ACHN (cell line): ENCODE data around the gene YOD1.

Experiments
- DNase-seq: peaks from one replicate; pipeline ENCODE4 v3.0.0-alpha.2; 2015
- in situ Hi-C: cut with HindIII; loops from 2 replicates; pipeline ENCODE4 v1.10.0; 2017; ENCODE audit warnings: low sequenced_read_pairs, low pct_ligation_motif_present, low pct_unique_long_range_greater_than_20kb

YOD1 gene

DNA sequence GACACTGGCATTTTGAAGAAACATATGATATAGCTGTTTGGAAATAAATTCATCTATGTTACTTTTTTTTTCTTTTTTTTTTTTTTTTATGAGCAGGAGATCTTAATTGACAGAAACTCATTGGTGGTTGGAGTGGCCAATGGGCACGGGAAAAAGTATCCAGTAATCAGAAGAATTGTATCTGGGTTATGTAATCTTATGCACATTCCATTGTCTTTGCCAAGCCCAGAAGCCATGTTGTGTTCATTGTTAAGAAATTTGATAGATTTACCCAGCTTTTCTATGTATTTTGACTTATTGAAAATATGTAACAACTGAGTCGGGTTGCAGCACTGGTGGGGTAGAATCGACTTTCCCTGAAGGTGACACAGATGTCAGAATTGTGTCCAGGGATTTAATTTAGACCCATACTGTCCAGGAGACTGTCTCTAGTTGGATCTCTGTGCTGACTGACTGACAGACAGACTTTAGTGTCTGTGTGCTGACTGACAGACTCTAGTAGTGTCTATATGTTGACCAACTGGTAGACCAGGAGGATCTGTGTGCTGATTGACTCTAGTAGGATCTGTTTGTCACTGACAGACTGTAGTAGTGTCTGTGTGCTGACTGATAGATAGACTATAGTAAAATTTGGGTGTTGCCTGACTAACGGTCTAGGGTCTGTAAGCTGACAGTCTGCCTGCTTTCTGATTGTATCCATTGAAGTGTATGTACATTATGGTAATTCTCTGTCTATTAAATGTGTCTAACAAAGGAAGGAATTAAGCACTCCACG lies 25.4 kb upstream of the YOD1 start:
- DNase-seq = no peak
- in situ Hi-C loops = no loop called here

DNA sequence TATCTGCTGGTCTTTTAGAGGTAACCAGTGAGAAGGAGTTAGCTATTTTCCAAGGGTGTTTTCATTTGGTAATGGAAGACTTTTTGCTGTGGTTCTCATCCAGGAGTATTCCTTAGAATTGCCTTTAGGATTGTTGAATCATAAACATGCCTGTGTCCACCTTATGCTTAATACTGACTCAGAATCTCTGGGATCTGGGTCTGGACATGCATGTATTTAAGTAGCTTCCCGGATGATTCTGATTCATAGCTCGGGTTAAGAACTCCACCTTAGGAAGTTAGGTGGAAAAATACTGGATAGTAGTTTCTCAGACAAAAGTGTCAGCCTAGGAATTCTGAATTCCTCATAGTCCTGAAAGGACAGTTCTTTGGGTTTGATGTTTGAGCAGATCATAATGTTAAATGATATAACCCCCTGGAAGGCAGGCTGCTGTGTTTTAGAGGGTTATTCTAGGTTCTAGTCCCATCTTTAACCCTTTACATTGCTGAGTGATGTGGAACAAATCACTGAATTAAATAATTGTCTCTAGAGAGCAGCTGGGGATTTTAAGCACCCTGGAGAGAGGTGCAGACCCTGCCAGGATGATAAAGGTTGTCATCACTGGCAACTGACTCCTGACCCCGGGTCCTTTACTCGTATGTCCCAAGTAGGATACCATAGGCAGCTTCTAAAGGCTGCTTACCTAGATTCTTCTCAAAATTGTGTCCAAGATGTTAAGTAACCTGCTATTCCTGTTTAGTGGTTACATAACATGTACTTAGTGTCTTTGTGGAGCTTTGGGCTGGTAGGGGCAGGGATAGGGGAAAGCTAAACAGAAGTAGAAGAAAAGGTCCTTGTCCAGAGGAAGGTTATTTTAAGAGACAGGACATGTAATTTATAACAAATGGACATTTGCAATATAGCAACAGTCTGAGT lies 23.2 kb upstream of the YOD1 start:
- no peak for DNase-seq
- in situ Hi-C loops = no loop called here

DNA sequence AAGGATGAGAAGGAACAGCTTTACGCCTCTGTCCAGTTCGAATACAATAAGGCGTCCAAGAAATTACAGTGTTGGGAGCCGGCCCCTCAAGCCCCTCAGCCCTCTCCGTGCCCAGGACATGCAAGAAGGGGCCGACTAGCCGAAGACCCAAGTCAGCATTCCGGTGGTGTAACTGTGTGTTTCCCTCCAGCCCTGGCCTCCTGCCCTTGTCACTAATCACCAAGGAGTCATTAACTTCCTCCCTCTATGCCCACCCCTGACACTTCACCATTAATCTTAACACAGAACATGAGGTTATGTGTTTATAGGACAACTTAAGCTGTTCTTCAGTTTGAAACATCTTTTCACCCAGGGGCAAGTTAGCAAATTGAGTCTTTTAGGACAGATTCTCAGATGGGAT lies 21.2 kb upstream of the YOD1 start:
- DNase-seq = no peak
- in situ Hi-C loops = no loop called here

DNA sequence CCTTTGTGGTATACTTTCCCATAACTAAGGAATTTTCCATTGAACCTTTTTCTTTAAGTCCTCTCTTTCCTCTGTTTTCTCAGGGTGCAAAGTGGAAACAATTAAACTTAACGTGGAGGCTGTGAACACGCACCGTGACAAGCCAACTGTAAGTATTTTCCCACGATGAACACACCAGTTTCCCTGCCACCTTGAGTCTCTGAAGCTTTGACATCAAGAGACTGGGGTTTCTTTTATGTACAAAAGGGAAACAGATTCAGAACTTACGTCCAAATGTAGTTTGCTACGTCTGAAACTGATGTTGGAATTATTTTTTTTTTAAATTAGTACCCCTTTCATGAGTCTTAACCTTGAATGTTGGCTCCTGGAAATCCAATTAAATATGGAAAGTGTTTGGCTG lies 20.4 kb upstream of the YOD1 start:
- in situ Hi-C loops = no loop called here
- DNase-seq = no peak

DNA sequence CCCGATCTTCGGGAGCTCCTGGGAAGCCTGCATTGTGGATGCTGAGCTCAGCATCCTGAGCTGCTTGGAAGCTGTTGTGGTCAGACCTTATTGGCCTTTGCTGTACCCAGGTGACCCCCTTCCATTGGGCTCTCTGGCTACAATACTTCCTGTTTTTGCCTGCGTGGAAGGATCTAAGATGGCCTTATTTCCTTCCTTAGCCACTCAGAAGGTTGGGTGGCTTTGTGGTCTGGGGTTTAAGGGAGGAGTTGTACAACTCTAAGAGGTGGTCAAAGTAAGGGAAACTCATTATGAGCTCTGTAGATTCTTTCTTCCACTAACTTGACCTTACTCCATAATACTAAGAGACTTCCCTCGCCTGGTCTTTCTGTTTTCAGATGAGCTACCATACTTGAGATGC lies 19.8 kb upstream of the YOD1 start:
- in situ Hi-C loops = no loop called here
- no peak for DNase-seq

DNA sequence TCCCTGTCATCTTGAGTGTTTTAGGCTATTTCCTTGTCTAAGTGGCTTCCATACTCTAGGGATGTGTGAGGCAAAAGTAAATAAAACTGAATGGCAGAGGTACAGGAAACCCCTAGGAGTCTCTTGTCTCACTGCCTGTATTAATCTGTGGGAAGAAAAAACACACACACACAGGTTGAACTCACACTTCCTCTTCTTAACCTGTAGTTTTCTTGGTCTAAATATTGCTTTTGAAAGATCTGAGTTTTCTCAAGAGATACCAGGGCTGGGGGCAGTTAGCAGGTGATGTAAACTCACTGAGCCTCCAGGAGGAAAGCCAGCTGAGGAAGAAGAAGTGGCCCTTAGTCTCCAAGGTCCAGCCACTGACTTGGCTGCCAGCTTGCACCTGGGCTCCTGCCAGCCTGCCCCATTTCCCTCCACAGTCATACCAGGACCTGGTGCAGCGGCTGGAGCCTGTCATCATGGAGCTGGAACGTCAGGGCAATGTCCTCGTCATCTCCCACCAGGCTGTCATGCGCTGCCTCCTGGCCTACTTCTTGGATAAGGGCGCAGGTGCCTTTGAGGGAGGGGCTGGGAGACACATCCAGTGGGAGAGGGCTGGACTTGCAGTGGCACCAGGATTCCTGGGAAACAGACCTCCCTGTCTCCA lies 19.0 kb upstream of the YOD1 start:
- in situ Hi-C loops = no loop called here
- DNase-seq = no peak

DNA sequence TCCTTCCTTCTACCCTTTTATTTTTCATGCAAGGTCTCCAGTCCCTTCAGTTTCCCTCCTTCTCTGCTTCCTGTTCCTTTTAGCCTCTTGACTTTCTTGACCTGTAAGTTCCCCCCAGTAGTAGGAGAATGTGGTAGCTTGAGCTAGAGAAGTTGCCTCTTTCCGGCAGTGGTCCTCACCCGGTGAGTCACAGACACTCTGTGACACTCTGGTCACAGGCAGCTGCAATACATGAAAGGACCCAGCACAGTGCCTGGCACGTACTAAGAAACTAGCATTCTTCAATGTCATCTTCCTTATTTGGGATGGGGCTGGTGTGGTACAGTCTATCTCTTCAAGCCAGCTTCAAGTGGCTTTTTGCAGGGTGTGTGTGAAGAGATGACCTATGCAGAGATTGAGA lies 18.1 kb upstream of the YOD1 start:
- DNase-seq = no peak
- in situ Hi-C loops = no loop called here

DNA sequence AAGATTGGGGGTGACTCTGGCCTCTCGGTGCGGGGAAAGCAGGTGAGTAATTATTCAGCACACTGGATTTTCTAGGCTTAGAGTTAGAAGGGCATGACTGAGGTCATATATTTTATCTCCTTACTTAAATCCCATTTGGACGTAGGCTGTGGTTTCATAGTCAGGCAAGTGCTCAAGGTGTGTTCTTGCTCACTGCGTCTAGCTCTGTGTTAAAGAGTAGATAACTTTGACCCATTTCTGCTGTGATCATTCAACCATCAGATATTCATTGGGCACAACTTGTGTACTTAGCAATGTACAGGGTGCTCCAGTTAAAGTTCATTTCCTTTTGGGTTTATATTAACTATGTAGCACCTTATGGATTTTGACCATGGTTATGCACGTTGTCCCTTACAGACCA lies 16.7 kb upstream of the YOD1 start:
- DNase-seq = no peak
- in situ Hi-C loops = no loop called here

DNA sequence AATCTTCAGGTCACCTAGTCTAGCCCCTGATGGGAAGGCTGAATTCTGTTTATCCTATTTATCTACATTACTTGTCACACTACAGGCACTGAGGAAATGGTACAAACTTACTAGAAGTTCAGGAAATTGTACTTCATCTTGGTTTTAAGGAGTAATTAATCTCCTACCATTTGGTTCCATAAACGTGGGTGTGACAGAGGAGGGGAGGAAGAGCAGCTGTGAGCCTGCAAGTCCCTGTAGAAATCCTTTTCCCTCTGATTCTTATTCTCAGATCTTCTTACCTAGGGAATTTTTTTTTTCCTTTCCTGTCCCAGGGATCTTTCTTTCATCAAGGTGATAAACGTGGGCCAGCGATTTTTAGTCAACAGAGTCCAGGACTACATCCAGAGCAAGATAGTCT lies 16.2 kb upstream of the YOD1 start:
- in situ Hi-C loops = no loop called here
- DNase-seq = no peak

DNA sequence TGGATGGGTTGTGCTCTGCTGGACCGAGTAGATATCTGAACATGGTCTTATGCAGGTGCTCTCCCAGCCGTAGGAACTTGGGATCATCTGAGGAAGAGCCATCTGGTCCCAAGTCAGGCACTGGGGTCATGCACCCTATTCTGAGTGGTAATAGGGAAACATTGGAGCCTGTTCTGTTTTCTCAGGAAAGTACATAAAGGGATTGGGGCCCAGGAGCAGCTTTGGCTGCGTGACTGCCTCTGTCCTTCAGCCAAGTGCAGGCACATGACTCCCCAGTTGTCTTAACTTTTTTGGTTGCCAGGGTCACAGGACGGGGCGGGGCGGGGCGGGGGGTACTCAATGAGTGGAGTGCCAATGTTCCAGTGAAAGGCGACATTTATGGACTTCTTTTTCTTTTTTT lies 13.6 kb upstream of the YOD1 start:
- in situ Hi-C loops = no loop called here
- DNase-seq = no peak

DNA sequence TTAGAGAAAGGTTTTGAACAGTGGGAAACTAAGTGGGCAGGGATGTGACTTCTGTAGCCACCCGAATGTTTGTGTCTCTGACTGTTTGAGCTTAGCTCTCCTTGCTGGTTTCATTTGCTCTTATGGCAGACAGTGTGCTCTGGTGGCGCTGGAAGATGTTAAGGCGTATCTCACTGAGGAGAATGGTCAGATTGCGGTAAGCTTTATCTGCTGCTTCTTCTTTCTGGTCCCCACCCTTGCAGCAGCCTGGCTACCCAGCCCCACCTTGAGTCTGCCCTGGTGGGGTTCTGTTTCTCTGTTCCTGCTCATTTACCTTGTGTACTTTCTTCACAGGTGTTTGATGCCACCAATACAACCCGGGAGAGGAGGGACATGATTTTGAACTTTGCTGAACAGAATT lies 12.0 kb upstream of the YOD1 start:
- in situ Hi-C loops = no loop called here
- no peak for DNase-seq

DNA sequence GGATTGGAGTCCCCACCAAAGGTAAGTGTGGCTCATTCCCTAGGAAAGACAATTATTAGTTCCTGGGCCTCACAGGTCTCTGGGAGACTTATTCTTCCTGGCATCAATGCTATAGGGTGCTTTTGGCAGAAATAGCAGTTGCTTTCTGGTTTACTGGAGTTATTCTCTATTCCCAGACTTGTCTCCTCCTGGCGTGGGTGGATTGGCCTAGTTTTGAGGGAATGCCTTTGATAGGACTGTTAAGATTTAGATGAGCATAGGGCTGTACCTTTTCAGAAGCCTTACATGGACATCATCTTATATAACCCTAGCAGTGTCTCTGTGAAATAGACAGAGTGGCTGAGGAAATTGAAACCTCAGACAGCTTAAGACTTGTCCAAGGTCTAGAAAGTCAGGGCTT lies 11.1 kb upstream of the YOD1 start:
- in situ Hi-C loops = no loop called here
- DNase-seq = no peak

DNA sequence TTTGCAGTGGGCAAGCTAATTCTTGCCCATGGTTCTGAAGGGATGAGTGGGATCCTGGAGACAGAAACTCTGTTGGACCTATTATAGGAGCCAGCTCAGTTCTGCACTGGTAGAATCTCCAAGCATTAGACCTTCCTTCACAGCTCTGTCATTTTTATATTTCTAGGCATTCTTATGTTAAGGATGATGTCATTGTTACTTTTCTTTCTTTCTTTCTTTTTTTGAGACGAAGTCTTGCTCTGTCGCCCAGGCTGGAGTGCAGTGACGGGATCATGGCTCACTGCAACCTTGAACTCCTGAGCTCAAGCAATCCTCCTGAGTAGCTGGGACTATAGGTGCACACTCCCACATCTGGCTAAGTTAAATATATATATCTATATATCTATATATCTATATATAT lies 9.6 kb upstream of the YOD1 start:
- no peak for DNase-seq
- in situ Hi-C loops = no loop called here

DNA sequence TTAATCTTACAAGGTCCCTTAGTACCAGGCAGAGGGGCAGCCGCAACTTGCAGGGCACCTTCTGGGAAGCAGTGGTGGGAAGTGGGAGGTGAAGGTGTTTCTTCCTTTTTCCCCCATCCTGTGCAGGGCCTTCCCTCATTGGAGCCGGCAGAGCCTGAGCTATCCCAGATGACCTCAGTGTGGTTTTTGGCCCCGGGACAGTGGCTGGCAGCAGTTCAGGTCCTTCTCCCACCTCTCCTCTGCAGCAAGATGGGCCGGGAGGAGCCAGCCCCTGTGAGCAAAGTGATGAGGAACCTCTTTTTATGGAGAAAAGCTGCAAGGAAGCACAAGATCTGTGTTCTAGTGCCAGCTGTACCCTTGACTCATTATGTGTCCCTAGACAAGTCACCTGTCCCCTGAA lies 8.9 kb upstream of the YOD1 start:
- no peak for DNase-seq
- in situ Hi-C loops = no loop called here

DNA sequence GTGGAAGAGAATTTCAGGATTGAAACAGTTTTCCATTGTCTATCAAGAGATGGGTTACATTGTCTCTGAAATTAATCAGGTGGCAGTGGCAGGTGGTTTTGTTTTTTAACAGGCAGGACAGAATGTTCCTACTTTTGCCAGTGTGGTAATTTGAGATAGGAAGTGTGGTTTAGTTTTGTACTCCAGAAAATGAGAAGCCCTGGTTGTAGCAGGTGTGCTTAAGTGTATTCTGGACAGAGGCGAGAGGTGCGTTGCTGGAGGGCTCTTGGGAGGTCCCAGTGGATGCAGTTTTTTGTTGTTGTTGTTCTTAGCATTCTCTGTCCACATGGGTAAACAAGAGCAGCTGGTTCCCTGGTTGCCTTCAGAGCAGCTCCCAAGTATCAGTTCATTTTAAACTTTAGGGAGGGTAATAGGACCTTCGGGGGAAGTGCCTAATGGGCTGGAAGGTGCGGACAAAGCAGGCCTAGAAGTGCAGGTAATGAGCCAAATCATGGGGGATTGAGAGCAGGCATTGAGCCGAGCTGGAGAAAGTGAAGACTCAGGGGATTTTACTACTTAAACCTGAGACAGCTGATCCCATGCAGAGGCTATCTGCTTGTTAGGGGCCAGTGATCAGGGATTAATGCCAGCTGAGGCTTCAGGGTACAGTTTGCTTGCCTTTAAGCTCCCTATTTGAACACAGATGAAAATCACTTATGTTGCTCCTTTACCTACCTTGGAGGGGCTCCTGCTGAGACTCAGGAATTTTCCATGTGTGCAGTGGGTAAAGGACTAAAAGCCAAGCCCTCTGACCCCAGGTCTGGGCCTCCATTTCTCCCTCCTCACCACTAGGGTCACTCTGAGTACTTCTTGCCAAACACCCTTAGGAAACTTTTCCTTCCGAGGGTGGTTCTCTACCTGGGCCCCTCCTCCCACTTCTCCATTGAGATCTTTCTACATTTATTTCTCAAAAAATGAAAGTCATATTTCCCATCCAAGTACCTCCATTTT lies 8.2 kb upstream of the YOD1 start:
- DNase-seq = no peak
- in situ Hi-C loops = no loop called here

DNA sequence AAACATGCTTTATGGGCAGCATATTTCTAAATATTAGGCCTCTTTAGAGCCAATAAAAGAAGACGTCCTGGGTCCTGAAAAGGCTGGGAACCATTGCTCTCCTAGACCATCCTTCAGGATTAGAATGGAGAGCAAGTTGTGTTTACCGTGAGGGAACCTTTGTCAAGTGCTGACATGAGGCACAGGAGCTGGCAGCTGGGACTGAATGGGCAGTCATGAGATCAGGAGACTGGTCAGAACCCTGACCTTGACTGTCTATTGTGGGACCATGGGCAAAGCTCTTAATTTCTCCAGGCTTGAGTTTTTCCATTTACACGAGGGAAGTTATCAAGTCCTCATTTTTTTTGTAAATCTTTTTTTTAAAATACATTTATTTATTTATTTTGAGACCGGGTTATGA lies 7.2 kb upstream of the YOD1 start:
- no peak for DNase-seq
- in situ Hi-C loops = no loop called here

DNA sequence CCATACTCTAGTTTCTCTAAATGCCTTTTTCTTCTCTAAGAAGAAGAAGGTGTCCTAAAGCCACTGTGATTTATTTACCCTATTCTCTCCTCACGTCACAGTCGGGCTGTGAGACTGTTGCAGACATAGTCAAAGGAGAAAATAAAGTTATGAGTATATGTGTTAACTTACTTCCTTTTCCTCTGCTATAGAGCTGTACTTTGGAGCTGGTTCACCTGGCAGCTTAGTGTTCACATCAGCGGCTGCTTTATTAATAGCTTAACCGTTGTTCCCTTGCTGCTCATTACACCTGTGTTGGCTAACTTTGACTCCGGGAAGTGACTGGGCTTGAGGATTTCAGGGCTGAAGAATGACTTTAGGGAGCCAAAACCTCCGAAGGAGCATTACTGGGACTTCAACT lies 5.7 kb upstream of the YOD1 start:
- in situ Hi-C loops = no loop called here
- DNase-seq = no peak

DNA sequence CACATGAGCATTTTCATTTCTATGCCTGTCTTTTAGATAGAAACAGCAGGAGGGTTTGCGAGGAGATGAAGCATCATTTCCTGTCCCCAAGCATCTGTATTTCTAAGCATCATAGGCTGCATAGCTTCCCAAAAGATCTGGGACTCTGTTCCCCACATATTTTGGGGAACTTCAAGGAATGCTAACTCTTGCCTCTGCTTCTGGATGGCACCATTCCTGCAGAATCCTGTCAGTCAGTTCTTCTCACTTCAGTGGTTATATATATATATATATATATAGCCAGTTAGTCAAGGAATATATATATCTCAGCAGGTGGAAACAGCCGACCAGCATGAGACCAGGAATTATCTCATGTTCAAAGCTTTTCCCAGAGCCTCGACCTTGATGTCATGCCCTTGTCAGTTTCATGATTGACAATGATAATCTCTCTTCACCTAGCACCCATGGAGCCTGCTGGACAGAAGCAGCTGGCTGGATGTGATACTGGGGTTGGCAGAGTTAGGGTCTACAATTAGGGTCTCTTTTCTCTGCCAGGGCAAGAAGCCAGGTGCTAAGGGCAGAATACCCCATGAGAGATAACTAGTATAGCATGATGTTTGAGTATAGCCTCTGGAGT lies 4.5 kb upstream of the YOD1 start:
- no peak for DNase-seq
- in situ Hi-C loops = no loop called here
